HFFc6 (cell line): ENCODE measurements around the gene RANBP1. TPM values are rescaled to one million over a fixed set of nuclear protein-coding genes. Genes with fewer than 3 reads are reported as not detected.
"Not testable (repeated sequence)": the region's sequence is repeated elsewhere in the genome, so short reads cannot be mapped to it uniquely, and the experiment has no call there.

Experiments
- DNase-seq: peaks from one replicate; pipeline ENCODE4 v3.0.0-alpha.2; 2018
- H3K27ac Mint-ChIP-seq: 2 replicates; pipeline ENCODE4 v1.8.0; 2020; ENCODE audit warnings: mild to moderate bottlenecking, mixed read lengths
- H3K27me3 Mint-ChIP-seq: 2 replicates; pipeline ENCODE4 v1.8.0; 2021; ENCODE audit warnings: mild to moderate bottlenecking, moderate library complexity, mixed read lengths; ENCODE audit not compliant: insufficient read depth
- H3K36me3 Mint-ChIP-seq: 2 replicates; pipeline ENCODE4 v1.8.0; 2021; ENCODE audit warnings: low read depth, mixed read lengths
- H3K4me1 Mint-ChIP-seq: 2 replicates; pipeline ENCODE4 v1.8.0; 2020; ENCODE audit warnings: low read depth, mixed read lengths
- H3K4me3 Mint-ChIP-seq: 2 replicates; pipeline ENCODE4 v1.8.0; 2020; ENCODE audit warnings: mild to moderate bottlenecking, moderate library complexity, mixed read lengths
- H3K9me3 Mint-ChIP-seq: 2 replicates; pipeline ENCODE4 v1.8.0; 2020; ENCODE audit warnings: mild to moderate bottlenecking, mixed read lengths
- long read RNA-seq: library from polyadenylated mRNA; unstranded; transcript quantifications from one replicate; pipeline ENCODE4 v2.0.0, GENCODE V29; 2019
- total RNA-seq, 6 experiments: library from RNA; stranded (reverse); fragmentation: NEBNext Ultra II Directional; extraction: Animal tissue kit (Norgen Biotek cat#: 25700); gene quantifications; 2 replicates in 1 of 6; 3 replicates in 5 of 6; pipeline ENCODE4 v1.2.3, GENCODE V29; 2021
- TF ChIP-seq, protein P1 (sequence below): fragments of 200-600 bp; sonication (generic); IDR thresholded peaks from 2 replicates; pipeline ENCODE4 v1.5.0; 2021; ENCODE audit warnings: antibody characterized with exemption, mild to moderate bottlenecking

RANBP1 gene
- 100 to 1,000 TPM; 177 to 231 (median 226) TPM for total RNA-seq
- long read RNA-seq, transcript RANBP1-202 (6 exons, 1,132 nt): minor isoform, 81 of 220 reads
- long read RNA-seq, transcript RANBP1-201 (6 exons, 837 nt): major isoform, 115 of 220 reads
- long read RNA-seq, partial matches to known transcripts: 14 of 220 reads
- long read RNA-seq, other reads (novel, unspliced or antisense): 6 of 220 reads

DNA sequence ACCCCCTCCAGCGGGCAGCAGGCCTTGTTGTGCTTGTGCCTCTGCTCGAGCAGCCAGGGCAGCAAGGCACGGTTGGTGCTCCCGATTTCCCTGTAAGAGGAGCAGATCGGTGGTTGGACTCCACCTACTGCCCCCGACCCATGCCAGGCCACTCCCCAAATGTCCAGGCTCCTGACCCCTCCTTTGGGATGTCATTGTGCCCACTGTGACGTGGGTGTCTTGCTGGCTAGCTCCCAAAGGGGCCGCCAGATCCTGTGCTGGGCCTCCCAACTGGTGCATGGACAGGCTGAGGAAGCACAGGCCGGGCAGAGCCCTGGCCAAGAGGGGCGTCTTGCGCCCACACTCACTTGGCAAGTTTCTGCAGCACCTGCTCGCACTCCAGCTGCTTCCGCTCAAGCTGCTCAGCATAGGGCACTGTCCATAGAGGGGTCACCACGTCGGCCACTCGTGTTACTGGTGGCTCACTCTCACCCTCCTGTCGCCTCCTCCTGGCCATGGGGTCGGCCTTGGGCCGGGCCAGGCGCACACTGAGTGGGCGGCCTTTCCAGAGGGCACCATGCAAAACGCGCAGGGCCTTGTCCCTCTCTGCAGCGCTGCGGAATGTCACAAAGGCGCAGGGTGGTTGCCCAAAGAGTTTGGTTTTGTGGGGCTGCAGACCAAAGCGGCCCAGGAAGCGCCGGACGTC, at the start of gene RANBP1:
RANBP1 (plus strand) TSS at position 414 of the 685 bp plus-strand sequence; CDS start at position 495, 81 bp downstream.
- H3K27ac Mint-ChIP-seq: peak within 1 kb of the TSS; percentile 81
- peaks cover 17% of the 10 kb centered on the region for H3K4me1 Mint-ChIP-seq
- peak within 1 kb of the TSS; percentile 88 for H3K4me3 Mint-ChIP-seq
- H3K36me3 Mint-ChIP-seq: peaks cover 21% of the 10 kb centered on the region
- no peak for DNase-seq
- peaks cover 7% of the 10 kb centered on the region for H3K27me3 Mint-ChIP-seq
- H3K9me3 Mint-ChIP-seq: no peaks in the 10 kb centered on the region
- TF ChIP-seq, protein P1, sequence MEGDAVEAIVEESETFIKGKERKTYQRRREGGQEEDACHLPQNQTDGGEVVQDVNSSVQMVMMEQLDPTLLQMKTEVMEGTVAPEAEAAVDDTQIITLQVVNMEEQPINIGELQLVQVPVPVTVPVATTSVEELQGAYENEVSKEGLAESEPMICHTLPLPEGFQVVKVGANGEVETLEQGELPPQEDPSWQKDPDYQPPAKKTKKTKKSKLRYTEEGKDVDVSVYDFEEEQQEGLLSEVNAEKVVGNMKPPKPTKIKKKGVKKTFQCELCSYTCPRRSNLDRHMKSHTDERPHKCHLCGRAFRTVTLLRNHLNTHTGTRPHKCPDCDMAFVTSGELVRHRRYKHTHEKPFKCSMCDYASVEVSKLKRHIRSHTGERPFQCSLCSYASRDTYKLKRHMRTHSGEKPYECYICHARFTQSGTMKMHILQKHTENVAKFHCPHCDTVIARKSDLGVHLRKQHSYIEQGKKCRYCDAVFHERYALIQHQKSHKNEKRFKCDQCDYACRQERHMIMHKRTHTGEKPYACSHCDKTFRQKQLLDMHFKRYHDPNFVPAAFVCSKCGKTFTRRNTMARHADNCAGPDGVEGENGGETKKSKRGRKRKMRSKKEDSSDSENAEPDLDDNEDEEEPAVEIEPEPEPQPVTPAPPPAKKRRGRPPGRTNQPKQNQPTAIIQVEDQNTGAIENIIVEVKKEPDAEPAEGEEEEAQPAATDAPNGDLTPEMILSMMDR: peak; percentile 27; the same call in 1 of the 2 replicates

DNA sequence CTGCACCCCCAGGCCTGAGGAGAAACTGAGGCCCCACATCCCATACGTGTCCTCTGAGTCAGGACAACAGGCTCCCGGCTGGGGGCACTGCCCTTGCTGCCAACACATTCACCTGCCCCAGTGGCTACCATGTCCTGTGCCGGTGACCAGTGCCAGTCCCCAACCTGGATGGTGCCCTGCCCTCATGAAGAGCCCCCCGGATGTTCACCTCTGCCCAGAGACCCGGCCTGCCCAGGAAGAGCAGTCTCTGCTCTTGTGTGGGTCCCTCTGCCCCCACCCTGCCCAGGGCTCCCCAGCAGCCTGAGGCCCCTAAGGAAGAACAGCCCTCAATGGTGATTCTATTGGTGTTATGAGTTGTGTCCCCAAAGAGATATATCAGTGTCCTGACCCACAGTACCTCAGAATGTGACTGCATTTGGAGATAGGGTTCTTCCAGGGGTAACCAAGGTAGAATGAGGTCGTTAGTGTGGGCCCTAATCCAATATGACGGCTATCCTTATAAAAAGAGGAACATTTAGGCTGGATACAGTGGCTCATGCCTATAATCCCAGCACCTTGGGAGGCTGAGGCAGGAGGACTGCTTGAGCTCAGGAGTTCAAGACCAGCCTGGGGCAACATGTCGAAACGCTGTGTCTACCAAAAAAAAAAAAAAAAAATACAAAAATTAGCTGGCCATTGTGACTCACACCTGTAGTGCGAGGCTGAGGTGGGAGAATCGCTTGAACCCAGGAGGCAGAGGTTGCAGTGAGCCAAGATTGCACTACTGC, 49.1 kb upstream of the RANBP1 start:
- Mint-ChIP-seq H3K27ac (no peak overlapping the region), H3K9me3 (no peaks in the 10 kb centered on the region), H3K27me3 (peaks cover 9% of the 10 kb centered on the region), H3K4me3 (no peak overlapping the region), H3K4me1 (peaks cover 12% of the 10 kb centered on the region), H3K36me3 (peaks cover 9% of the 10 kb centered on the region)
- DNase-seq: no peak
- TF ChIP-seq, protein P1: no peak

GRCh38 chr22:20067384-20067682, 48.6 kb upstream of the RANBP1 start:
- not testable (repeated sequence) for H3K27me3 Mint-ChIP-seq, H3K27ac Mint-ChIP-seq, H3K9me3 Mint-ChIP-seq, DNase-seq, H3K4me3 Mint-ChIP-seq, H3K4me1 Mint-ChIP-seq, H3K36me3 Mint-ChIP-seq

DNA sequence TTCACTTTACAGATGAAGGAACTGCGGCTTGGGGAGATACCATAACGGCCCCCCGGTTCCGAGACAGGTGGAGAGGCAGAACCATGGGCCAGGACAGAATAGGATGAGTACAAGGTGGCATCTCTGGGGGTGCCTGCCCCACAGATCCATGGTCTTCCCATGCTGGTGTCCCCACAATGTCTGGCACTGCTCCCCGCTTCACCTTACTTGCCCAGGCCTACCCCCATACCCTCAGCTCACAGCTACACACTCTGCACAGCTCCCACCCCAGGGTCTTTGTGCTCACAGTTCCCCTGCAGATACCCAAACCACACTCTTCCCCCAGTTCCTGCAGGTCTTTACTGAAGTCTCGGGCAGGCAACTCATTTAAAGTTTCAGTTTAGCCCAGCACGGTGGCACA, 47.3 kb upstream of the RANBP1 start:
- Mint-ChIP-seq H3K4me1 (no peaks in the 10 kb centered on the region), H3K4me3 (no peak overlapping the region), H3K27me3 (peaks cover 7% of the 10 kb centered on the region; the same call in 1 of the 2 replicates), H3K9me3 (no peaks in the 10 kb centered on the region), H3K27ac (no peak overlapping the region), H3K36me3 (no peaks in the 10 kb centered on the region)
- no peak for DNase-seq
- TF ChIP-seq, protein P1: no peak

- Mint-ChIP-seq H3K9me3 (no peaks in the 10 kb centered on the region), H3K27me3 (peaks cover 7% of the 10 kb centered on the region; the same call in 1 of the 2 replicates), H3K36me3 (no peaks in the 10 kb centered on the region)
These were observed 46.4 kb upstream of the RANBP1 start for GRCh38 chr22:20069331-20070042.

More at GRCh38 chr22:20069331-20070042, 46.4 kb upstream of the RANBP1 start:
- H3K4me3 Mint-ChIP-seq: no peak overlapping the region
- H3K4me1 Mint-ChIP-seq: no peaks in the 10 kb centered on the region
- TF ChIP-seq, protein P1: no peak
- H3K27ac Mint-ChIP-seq: no peak overlapping the region
- no peak for DNase-seq
